GM13976 (cell line): ENCODE measurements around the gene SLC6A4.

Experiments used
- DNase-seq: peaks from one replicate; pipeline ENCODE4 v3.0.0; 2012; ENCODE audit warnings: low spot score
- CTCF ChIP-seq: IDR thresholded peaks from 2 replicates; pipeline ENCODE4 v1.5.1; 2012; ENCODE audit warnings: borderline replicate concordance, mild to moderate bottlenecking; ENCODE audit not compliant: insufficient read depth; ENCODE audit errors: extremely low read depth, missing control alignments, control extremely low read depth
- in situ Hi-C: fragments of 300-500 bp; cut with MboI; formaldehyde crosslinking; loops from one replicate; pipeline ENCODE4 v1.12.0; 2022; ENCODE audit warnings: low sequenced_read_pairs, mixed read lengths, inconsistent platforms; ENCODE audit not compliant: unreplicated experiment

Gene SLC6A4

GRCh38 chr17:30236766-30237165 lies 1.3 kb upstream of the SLC6A4 start:
- in situ Hi-C loops, result no loop called here
- peak; percentile 76 for DNase-seq
- TF ChIP-seq CTCF, result peak; percentile 62

- no peak for DNase-seq
- in situ Hi-C loops, result no loop called here
- TF ChIP-seq CTCF, result no peak
Observed at GRCh38 chr17:30236297-30236624, 764 bp upstream of the SLC6A4 start.

- in situ Hi-C loops, result no loop called here
- peak; percentile 72 for DNase-seq
- no peak for TF ChIP-seq CTCF
Observed at GRCh38 chr17:30234964-30235363, 533 bp downstream of the SLC6A4 start.

- DNase-seq, result no peak
- in situ Hi-C loops, result no loop called here
- TF ChIP-seq CTCF, result no peak
Observed at GRCh38 chr17:30234296-30234695, 1.2 kb downstream of the SLC6A4 start.

- in situ Hi-C loops, result no loop called here
- no peak for TF ChIP-seq CTCF
- DNase-seq, result peak; percentile 5
Observed at GRCh38 chr17:30232824-30233427, 2.6 kb downstream of the SLC6A4 start.

GRCh38 chr17:30232015-30232823 lies 3.3 kb downstream of the SLC6A4 start:
- no peak for TF ChIP-seq CTCF
- peak; percentile 7 for DNase-seq
- in situ Hi-C loops, result no loop called here
